ENCODE data around the gene EN1. TPM values are rescaled to one million over a fixed set of nuclear protein-coding genes. Genes with fewer than 3 reads are reported as not detected.

Gene EN1
- total RNA-seq, 3 donors from 2014 or later = not detected

DNA sequence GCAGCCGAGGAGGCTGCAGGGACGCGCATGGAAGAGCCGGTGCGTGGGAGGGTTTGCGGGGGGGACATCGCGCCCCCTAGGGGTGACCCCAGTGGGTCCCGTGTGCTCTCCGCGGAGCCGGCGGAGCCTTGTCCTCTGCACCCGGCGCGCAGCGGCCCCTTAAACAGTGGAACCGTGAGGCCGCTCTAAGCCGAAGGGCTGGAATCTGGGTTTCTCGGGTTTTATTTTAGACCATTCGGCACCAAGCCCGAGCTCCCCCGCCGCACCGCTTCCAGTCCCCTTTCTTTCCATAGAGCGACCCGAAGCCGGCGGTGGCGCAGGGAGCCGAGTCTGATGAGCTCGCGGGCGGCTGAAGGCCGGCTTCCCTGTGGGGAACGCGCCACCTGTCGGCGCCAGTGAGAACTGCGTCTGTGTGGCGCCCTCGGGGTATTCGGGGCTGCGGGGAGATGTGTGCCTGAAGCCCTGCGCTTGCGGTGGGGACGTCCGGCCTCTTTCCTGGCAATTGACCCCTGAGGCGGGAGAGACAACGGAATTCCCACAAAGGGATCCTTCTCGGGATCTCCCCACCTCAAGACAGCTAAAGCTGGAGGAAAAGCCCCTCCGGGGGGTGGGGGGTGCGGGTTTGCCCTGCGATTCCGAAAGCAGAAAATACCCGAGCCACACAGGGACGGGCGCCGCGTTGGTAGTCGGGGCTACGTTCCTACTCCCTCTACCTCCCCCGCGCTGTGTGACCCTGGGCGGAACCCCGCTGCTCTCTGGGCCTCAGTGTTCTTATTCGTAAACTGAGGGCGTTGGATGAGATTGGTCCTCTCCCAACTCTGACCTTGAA is 8.2 kb upstream of the EN1 start:
- H3K4me3 ChIP-seq = no peak overlapping the region
- peaks cover 4% of the 10 kb centered on the region for H3K4me1 ChIP-seq (ENCODE audit: low read depth)
- ATAC-seq = peak; percentile 94
- H3K9me3 ChIP-seq = no peaks in the 10 kb centered on the region
- peak; percentile 72 to 86 (median 85) for DNase-seq
- intact Hi-C loops (cut with DNase I, micrococcal nuclease) = loop anchor here (5.0 to 10.0 kb wide), 2 partner anchors 633 to 811 kb away; no protein-coding TSS in a partner anchor
- TF ChIP-seq, protein P1, sequence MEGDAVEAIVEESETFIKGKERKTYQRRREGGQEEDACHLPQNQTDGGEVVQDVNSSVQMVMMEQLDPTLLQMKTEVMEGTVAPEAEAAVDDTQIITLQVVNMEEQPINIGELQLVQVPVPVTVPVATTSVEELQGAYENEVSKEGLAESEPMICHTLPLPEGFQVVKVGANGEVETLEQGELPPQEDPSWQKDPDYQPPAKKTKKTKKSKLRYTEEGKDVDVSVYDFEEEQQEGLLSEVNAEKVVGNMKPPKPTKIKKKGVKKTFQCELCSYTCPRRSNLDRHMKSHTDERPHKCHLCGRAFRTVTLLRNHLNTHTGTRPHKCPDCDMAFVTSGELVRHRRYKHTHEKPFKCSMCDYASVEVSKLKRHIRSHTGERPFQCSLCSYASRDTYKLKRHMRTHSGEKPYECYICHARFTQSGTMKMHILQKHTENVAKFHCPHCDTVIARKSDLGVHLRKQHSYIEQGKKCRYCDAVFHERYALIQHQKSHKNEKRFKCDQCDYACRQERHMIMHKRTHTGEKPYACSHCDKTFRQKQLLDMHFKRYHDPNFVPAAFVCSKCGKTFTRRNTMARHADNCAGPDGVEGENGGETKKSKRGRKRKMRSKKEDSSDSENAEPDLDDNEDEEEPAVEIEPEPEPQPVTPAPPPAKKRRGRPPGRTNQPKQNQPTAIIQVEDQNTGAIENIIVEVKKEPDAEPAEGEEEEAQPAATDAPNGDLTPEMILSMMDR (IDR thresholded peaks at IDR 0.05) = peak; percentile 95
- no peaks in the 10 kb centered on the region for H3K36me3 ChIP-seq (ENCODE audit: low read depth)

DNA sequence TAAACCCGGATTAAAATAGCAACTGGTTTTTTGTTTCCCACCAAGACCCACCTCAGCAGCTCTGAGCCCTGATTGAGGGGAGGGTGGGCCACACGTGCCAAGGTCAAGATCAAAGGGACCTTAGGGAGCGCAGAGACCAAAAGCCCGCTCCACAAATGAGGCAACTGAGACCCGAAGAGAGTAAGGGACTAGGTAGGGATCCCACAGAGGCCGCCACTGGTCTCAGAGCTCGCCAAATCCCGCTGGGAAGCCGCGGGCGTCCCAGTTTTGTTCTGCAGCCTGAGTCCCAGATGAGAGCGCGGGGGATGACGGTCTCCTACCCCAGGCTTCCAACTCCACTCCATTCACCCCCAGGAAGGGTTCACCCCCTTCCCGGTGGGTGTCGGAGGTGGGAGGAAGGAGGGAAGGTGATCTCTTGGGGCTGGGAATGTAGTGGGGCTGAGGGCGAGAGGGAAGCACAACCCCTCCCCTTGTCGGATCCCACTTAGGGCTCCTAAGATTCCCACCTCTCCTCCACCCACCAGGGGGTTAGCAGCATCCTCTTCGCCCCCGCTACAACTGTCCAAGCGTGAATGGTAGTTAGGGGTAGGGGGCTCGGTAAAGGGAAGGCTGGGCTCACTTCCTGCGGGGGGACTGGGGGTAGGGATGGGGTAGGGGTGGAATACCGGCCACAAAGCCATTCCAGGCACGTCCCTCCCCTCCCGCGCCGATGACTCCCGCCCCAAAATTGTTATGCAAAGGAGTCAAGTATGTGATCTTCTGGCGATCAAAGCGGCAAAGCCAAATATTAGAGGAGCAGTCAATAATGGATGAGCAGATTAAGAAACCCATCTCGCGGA is 7.3 kb upstream of the EN1 start:
- TF ChIP-seq, protein P1 (IDR thresholded peaks at IDR 0.05) = no peak
- Histone ChIP-seq H3K9me3 (no peaks in the 10 kb centered on the region), H3K4me3 (no peak overlapping the region), H3K4me1 (ENCODE audit: low read depth) (peaks cover 4% of the 10 kb centered on the region), H3K36me3 (ENCODE audit: low read depth) (no peaks in the 10 kb centered on the region)
- intact Hi-C loops (cut with DNase I, micrococcal nuclease) = loop anchor here (5.0 to 10.0 kb wide), 2 partner anchors 632 to 810 kb away; no protein-coding TSS in a partner anchor
- no peak for DNase-seq
- ATAC-seq = no peak

DNA sequence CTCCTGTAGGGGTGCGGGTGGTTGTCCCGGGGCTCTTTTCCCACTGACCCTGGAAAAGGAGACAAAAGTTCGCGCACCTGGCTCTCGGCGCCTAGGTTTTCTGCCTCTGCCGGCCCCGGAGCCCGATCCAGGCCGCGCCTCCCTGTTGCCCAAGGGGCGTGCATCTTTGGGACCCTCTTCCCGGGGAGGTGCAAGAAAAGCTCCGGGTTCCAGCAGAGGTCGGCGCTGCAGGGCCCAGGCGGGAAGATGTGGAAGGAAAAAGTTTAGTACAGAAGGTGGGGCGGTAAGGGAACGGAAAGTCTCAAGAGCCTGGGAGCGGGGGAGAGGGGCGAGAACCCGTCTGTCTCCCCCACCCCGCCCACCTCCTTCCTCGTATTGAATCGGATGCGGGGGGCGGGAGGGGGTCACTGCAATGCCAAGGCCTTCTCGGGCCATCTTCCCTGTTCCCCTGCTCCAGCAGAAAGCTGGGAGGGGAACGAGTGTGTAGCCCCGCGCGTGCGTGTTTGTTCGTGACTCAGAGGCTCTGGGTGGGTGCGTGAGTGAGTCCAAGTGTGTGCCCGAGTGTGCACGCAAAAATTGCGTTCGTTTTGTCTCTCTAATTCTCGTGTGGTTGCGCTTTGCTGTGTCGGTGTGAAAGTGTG is 6.3 kb upstream of the EN1 start:
- Histone ChIP-seq H3K36me3 (ENCODE audit: low read depth) (no peaks in the 10 kb centered on the region), H3K9me3 (no peaks in the 10 kb centered on the region), H3K4me1 (ENCODE audit: low read depth) (peaks cover 4% of the 10 kb centered on the region), H3K4me3 (no peak overlapping the region)
- intact Hi-C loops (cut with DNase I, micrococcal nuclease) = loop anchor here in 1 of 2 donors (10.0 kb wide), 1 partner anchor 809 kb away; no protein-coding TSS in a partner anchor
- ATAC-seq = no peak
- no peak for DNase-seq
- TF ChIP-seq, protein P1 (IDR thresholded peaks at IDR 0.05) = no peak

DNA sequence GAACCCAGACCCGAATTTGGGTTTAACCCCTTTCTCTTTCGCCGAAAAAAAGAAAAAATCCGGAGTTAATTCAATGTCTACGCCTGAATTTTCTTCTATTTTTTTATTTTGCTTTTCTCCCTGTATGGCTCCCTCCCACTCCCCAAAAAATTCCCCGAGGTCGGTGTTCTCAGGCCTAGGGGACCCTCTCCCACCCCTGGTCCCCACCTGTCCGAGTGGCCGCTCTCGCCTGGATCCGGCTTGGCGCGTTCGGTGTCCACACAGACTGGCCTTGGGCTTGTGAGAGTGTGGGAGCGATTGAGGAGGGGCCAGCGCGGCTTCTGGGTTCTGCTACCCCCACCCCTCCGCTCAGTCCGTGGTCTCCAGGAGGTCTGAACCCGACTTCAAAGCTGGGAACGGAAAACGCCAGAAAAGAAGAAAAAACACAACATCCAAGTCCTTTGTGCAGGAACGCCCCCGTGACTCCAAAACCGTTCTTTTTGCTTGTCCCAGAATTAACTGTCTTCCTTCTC is 5.7 kb upstream of the EN1 start:
- Histone ChIP-seq H3K4me3 (no peak overlapping the region), H3K36me3 (ENCODE audit: low read depth) (no peaks in the 10 kb centered on the region), H3K9me3 (no peaks in the 10 kb centered on the region), H3K4me1 (ENCODE audit: low read depth) (peaks cover 4% of the 10 kb centered on the region)
- TF ChIP-seq, protein P1 (IDR thresholded peaks at IDR 0.05) = no peak
- DNase-seq = no peak
- intact Hi-C loops (cut with DNase I, micrococcal nuclease) = loop anchor here in 1 of 2 donors (10.0 kb wide), 1 partner anchor 808 kb away; no protein-coding TSS in a partner anchor
- no peak for ATAC-seq

DNA sequence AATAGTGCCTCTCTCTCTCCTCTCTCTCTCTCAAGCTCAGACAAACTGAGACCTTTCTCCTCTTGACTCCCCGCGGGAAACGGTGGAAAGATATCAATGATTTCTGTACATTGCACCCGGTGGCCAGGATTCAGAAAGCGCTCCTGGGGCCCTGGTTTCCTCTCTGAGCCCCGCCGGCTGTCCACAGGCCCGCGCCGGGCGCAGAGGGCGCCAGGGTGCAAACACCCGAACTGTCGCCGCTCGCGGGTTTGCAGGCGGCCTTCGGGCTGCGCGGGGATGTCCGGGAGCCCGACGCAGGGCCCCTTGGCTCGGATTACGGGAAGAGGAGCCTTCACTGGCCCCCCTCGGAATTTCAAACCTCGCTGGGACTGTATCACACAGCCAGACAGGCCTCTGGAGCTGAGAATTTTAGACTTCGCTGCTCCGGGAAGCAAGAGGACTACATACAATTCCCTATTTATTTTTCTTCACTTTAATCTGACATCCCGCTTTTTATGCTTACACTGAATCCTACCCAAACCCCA is 5.2 kb upstream of the EN1 start:
- DNase-seq (no peak), ATAC-seq (no peak)
- TF ChIP-seq, protein P1 (IDR thresholded peaks at IDR 0.05) = no peak
- H3K9me3 ChIP-seq = no peaks in the 10 kb centered on the region
- intact Hi-C loops (cut with DNase I, micrococcal nuclease) = loop anchor here in 1 of 2 donors (10.0 kb wide), 1 partner anchor 808 kb away; no protein-coding TSS in a partner anchor
- H3K4me1 ChIP-seq (ENCODE audit: low read depth) = peaks cover 7% of the 10 kb centered on the region
- no peak overlapping the region for H3K4me3 ChIP-seq
- H3K36me3 ChIP-seq (ENCODE audit: low read depth) = no peaks in the 10 kb centered on the region

Data from mucosa of descending colon (tissue), 3 donors.